Measurements from ENCODE around the gene FCHSD2.

DNA sequence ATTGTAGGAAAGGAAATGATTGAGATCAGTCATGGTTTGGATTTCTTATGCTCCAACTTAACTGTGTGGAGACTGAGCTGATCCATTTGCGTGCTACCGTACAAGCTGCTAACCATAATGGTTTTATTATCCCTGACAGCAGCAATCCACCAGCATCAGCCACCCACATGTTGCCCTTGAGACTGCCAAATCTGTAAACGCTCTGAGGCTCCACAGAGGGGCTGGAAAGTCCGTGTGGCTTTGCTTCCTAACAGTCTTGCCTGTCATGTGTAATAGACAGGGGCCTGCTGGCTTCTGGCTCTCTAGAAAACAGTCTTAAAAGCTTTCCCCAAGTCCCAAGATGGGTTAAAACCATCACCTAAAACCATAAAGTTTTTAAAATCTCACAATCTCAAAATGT lies 297.8 kb downstream of the FCHSD2 start:
- TF ChIP-seq, protein P1, sequence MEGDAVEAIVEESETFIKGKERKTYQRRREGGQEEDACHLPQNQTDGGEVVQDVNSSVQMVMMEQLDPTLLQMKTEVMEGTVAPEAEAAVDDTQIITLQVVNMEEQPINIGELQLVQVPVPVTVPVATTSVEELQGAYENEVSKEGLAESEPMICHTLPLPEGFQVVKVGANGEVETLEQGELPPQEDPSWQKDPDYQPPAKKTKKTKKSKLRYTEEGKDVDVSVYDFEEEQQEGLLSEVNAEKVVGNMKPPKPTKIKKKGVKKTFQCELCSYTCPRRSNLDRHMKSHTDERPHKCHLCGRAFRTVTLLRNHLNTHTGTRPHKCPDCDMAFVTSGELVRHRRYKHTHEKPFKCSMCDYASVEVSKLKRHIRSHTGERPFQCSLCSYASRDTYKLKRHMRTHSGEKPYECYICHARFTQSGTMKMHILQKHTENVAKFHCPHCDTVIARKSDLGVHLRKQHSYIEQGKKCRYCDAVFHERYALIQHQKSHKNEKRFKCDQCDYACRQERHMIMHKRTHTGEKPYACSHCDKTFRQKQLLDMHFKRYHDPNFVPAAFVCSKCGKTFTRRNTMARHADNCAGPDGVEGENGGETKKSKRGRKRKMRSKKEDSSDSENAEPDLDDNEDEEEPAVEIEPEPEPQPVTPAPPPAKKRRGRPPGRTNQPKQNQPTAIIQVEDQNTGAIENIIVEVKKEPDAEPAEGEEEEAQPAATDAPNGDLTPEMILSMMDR (IDR thresholded peaks at IDR 0.05), result no peak
- no peak for TF ChIP-seq POLR2A (IDR thresholded peaks at IDR 0.05)
